ENCODE data around the gene GNPTAB. TPM values are rescaled to one million over a fixed set of nuclear protein-coding genes. Genes with fewer than 3 reads are reported as not detected.

GNPTAB gene
- total RNA-seq, 1 experiment from 2014 or later: 14.8 TPM

GRCh38 chr12:101792046-101792931 lies 38.5 kb downstream of the GNPTAB start:
- no TSS peak for BruUV-seq (replicated peaks)
- Mint-ChIP-seq H3K4me1 (ENCODE audit: insufficient read depth, unreplicated experiment) (no peaks in the 10 kb centered on the region), H3K27ac (ENCODE audit: low read depth, unreplicated experiment) (no peak overlapping the region), H3K4me3 (ENCODE audit: unreplicated experiment) (no peak overlapping the region), H3K27me3 (ENCODE audit: insufficient read depth, unreplicated experiment) (no peaks in the 10 kb centered on the region), H3K36me3 (ENCODE audit: insufficient read depth, unreplicated experiment) (peaks cover 11% of the 10 kb centered on the region), H3K9me3 (ENCODE audit: unreplicated experiment) (no peaks in the 10 kb centered on the region)
- peak; percentile 4 for DNase-seq (ENCODE audit: unreplicated experiment)
- ChIA-PET CTCF (interaction anchor here (0.7 to 7.0 kb wide), 21 partner anchors 9 to 136 kb away, joined by 3 to 61 read pairs (median 4); partner anchors contain the start of gene GNPTAB), POLR2A (interaction anchor here (0.9 to 1.5 kb wide), 4 partner anchors 11 to 46 kb away, joined by 3 to 6 read pairs (median 4); partner anchors contain the start of gene GNPTAB)
- TF ChIP-seq CTCF (IDR thresholded peaks at IDR 0.05; ENCODE audit: unreplicated experiment): no peak
- intact Hi-C loops (cut with micrococcal nuclease): loop anchor here (2.0 kb wide), 2 partner anchors 39 to 47 kb away; partner anchors contain the start of gene GNPTAB

- POLR2A ChIA-PET: no interaction called here
- no TSS peak for BruUV-seq (replicated peaks)
- peaks cover 18% of the 10 kb centered on the region for H3K36me3 Mint-ChIP-seq (ENCODE audit: insufficient read depth, unreplicated experiment)
- H3K27me3 Mint-ChIP-seq (ENCODE audit: insufficient read depth, unreplicated experiment): no peaks in the 10 kb centered on the region
- no peak overlapping the region for H3K4me3 Mint-ChIP-seq (ENCODE audit: unreplicated experiment)
- TF ChIP-seq CTCF (IDR thresholded peaks at IDR 0.05; ENCODE audit: unreplicated experiment): no peak
- intact Hi-C loops (cut with micrococcal nuclease): no loop called here
- no peak overlapping the region for H3K27ac Mint-ChIP-seq (ENCODE audit: low read depth, unreplicated experiment)
- no peaks in the 10 kb centered on the region for H3K9me3 Mint-ChIP-seq (ENCODE audit: unreplicated experiment)
- DNase-seq (ENCODE audit: unreplicated experiment): no peak
- no peaks in the 10 kb centered on the region for H3K4me1 Mint-ChIP-seq (ENCODE audit: insufficient read depth, unreplicated experiment)
- CTCF ChIA-PET: interaction anchor here (1.0 to 7.0 kb wide), 2 partner anchors 15 to 40 kb away, joined by 4 to 61 read pairs; partner anchors contain the start of gene GNPTAB
These were observed 41.6 kb downstream of the GNPTAB start for GRCh38 chr12:101789171-101789570.

GRCh38 chr12:101785671-101786070 lies 45.1 kb downstream of the GNPTAB start:
- Mint-ChIP-seq H3K9me3 (ENCODE audit: unreplicated experiment) (no peaks in the 10 kb centered on the region), H3K36me3 (ENCODE audit: insufficient read depth, unreplicated experiment) (peaks cover 18% of the 10 kb centered on the region), H3K27me3 (ENCODE audit: insufficient read depth, unreplicated experiment) (no peaks in the 10 kb centered on the region), H3K4me3 (ENCODE audit: unreplicated experiment) (no peak overlapping the region), H3K4me1 (ENCODE audit: insufficient read depth, unreplicated experiment) (no peaks in the 10 kb centered on the region), H3K27ac (ENCODE audit: low read depth, unreplicated experiment) (no peak overlapping the region)
- intact Hi-C loops (cut with micrococcal nuclease): no loop called here
- ChIA-PET POLR2A (no interaction called here), CTCF (interaction anchor here (1.4 to 2.4 kb wide), 4 partner anchors 12 to 55 kb away, joined by 5 to 12 read pairs (median 6); no protein-coding TSS in a partner anchor)
- TF ChIP-seq CTCF (IDR thresholded peaks at IDR 0.05; ENCODE audit: unreplicated experiment): no peak
- no peak for DNase-seq (ENCODE audit: unreplicated experiment)
- BruUV-seq (replicated peaks): no TSS peak

GRCh38 chr12:101784376-101784775 lies 46.4 kb downstream of the GNPTAB start:
- no peaks in the 10 kb centered on the region for H3K27me3 Mint-ChIP-seq (ENCODE audit: insufficient read depth, unreplicated experiment)
- no TSS peak for BruUV-seq (replicated peaks)
- CTCF ChIA-PET: interaction anchor here (0.6 to 2.4 kb wide), 10 partner anchors 8 to 300 kb away, joined by 3 to 13 read pairs (median 4); no protein-coding TSS in a partner anchor
- POLR2A ChIA-PET: no interaction called here
- intact Hi-C loops (cut with micrococcal nuclease): no loop called here
- TF ChIP-seq CTCF (IDR thresholded peaks at IDR 0.05; ENCODE audit: unreplicated experiment): no peak
- no peak overlapping the region for H3K4me3 Mint-ChIP-seq (ENCODE audit: unreplicated experiment)
- H3K36me3 Mint-ChIP-seq (ENCODE audit: insufficient read depth, unreplicated experiment): peaks cover 15% of the 10 kb centered on the region
- DNase-seq (ENCODE audit: unreplicated experiment): no peak
- no peak overlapping the region for H3K27ac Mint-ChIP-seq (ENCODE audit: low read depth, unreplicated experiment)
- H3K9me3 Mint-ChIP-seq (ENCODE audit: unreplicated experiment): no peaks in the 10 kb centered on the region
- H3K4me1 Mint-ChIP-seq (ENCODE audit: insufficient read depth, unreplicated experiment): no peaks in the 10 kb centered on the region
